GM12891 (cell line): ENCODE results near the gene TRIM27.

Experiments used
- POLR2A ChIP-seq: IDR thresholded peaks from 2 replicates; pipeline ENCODE4 v1.6.1; 2011; ENCODE audit warnings: low read depth, low read length, control low read depth
- POU2F2 ChIP-seq: IDR thresholded peaks from 2 replicates; pipeline ENCODE4 v1.6.1; 2011; ENCODE audit warnings: low read depth, mild to moderate bottlenecking, control low read depth, low read length, moderate library complexity

GRCh38 chr6:28887796-28888496 is 35.8 kb downstream of the TRIM27 start:
- TF ChIP-seq POLR2A (no peak), POU2F2 (no peak)
